Measurements from ENCODE around the gene ABHD16B. TPM values are rescaled to one million over a fixed set of nuclear protein-coding genes. Genes with fewer than 3 reads are reported as not detected.

ABHD16B gene
- total and polyA plus RNA-seq, 2 of the 13 experiments (the other 11 are each of a cell fraction or from before 2014, with no cell fraction given) = not detected

- TF ChIP-seq ZNF136 (CRISPR knock-in tag; IDR thresholded peaks at IDR 0.05; ENCODE audit: low read depth) (no peak), ZNF619 (CRISPR knock-in tag; IDR thresholded peaks at IDR 0.05) (no peak), ZNF292 (CRISPR knock-in tag; IDR thresholded peaks at IDR 0.05; ENCODE audit: borderline replicate concordance, low read depth) (no peak), HNRNPK (IDR thresholded peaks at IDR 0.05; ENCODE audit: low read depth, low read length, poor library complexity, severe bottlenecking) (no peak), ZNF891 (CRISPR knock-in tag; IDR thresholded peaks at IDR 0.05) (peak; percentile 20; the same call in 1 of the 2 replicates), NAIF1 (CRISPR knock-in tag; IDR thresholded peaks at IDR 0.05; ENCODE audit: borderline replicate concordance) (no peak), TERF1 (CRISPR knock-in tag; IDR thresholded peaks at IDR 0.05) (no peak), CAMTA2 (CRISPR knock-in tag; IDR thresholded peaks at IDR 0.05; ENCODE audit: borderline replicate concordance) (no peak), ZNF792 (CRISPR knock-in tag; IDR thresholded peaks at IDR 0.05) (no peak), ZFAT (CRISPR knock-in tag; conservative IDR thresholded peaks at IDR 0.05) (no peak), ZNF780A (CRISPR knock-in tag; IDR thresholded peaks at IDR 0.05) (no peak), PBX3 (CRISPR knock-in tag; IDR thresholded peaks at IDR 0.05; ENCODE audit: borderline replicate concordance) (no peak), HNRNPLL (IDR thresholded peaks at IDR 0.05; ENCODE audit: low read depth, low read length, poor library complexity, severe bottlenecking) (peak; percentile 52), ZMYM4 (CRISPR knock-in tag; IDR thresholded peaks at IDR 0.05) (0 out of 2 replicates have a peak, but pooled peaks have one; percentile 24), SNAPC2 (CRISPR knock-in tag; IDR thresholded peaks at IDR 0.05) (no peak), HNF4A (CRISPR knock-in tag; IDR thresholded peaks at IDR 0.05) (no peak), SPEN (CRISPR knock-in tag; IDR thresholded peaks at IDR 0.05; ENCODE audit: low read depth) (no peak), JUNB (CRISPR knock-in tag; IDR thresholded peaks at IDR 0.05; ENCODE audit: borderline replicate concordance) (no peak), CBX2 (IDR thresholded peaks at IDR 0.05; ENCODE audit: low read depth, low read length) (no peak), CBX2 (CRISPR knock-in tag; IDR thresholded peaks at IDR 0.05; ENCODE audit: low read depth) (no peak), ZBTB38 (CRISPR knock-in tag; IDR thresholded peaks at IDR 0.05) (no peak), ZNF644 (CRISPR knock-in tag; IDR thresholded peaks at IDR 0.05; ENCODE audit: low read depth) (no peak), ETS1 (CRISPR knock-in tag; IDR thresholded peaks at IDR 0.05) (0 out of 2 replicates have a peak, but pooled peaks have one; percentile 24), CHCHD3 (CRISPR knock-in tag; IDR thresholded peaks at IDR 0.05) (no peak)
- TF ChIP-seq, protein P1, sequence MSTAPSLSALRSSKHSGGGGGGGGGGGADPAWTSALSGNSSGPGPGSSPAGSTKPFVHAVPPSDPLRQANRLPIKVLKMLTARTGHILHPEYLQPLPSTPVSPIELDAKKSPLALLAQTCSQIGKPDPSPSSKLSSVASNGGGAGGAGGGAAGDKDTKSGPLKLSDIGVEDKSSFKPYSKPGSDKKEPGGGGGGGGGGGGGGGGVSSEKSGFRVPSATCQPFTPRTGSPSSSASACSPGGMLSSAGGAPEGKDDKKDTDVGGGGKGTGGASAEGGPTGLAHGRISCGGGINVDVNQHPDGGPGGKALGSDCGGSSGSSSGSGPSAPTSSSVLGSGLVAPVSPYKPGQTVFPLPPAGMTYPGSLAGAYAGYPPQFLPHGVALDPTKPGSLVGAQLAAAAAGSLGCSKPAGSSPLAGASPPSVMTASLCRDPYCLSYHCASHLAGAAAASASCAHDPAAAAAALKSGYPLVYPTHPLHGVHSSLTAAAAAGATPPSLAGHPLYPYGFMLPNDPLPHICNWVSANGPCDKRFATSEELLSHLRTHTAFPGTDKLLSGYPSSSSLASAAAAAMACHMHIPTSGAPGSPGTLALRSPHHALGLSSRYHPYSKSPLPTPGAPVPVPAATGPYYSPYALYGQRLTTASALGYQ (CRISPR knock-in tag; IDR thresholded peaks at IDR 0.05) = no peak
Measured at GRCh38 chr20:63848003-63848911, 13.0 kb upstream of the ABHD16B start (continued).

Measured in HepG2 (cell line).